ENCODE measurements around the gene TMEM147. TPM values are rescaled to one million over a fixed set of nuclear protein-coding genes. Genes with fewer than 3 reads are reported as not detected.
A peak's percentile ranks its signal among the peaks of the same experiment; 100 is the strongest.

TMEM147 gene
- total and polyA plus RNA-seq, 2 experiments from 2014 or later, result 129 to 214 TPM

DNA sequence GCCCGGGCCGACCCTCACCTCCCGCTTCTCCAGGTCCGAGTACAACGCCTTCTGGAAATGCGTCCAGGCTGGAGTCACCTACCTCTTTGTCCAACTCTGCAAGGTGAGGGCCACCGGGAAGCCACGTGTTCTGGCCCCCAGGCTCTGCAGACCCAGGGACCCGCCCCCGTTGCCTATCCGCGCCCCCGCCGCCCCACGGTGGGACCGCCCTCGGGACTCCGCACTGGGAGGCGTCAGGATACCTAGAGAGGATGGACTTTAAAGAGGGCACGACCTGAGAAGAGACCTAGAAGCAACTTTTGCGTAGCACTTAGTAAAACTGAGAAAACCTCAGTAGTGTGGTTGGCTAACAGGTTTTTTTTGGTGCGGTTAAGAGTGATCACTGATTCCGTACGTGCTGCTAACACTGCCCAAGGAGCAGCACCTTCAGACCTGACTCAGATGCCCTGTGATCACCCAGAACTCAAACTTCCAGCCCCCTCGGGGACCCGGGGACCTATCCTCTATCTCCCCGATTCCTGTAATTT, 492 bp downstream of the TMEM147 start:
- in situ Hi-C loops (cut with MboI), result no loop called here
- Histone ChIP-seq H3K4me3 (peak overlapping the region; percentile 90), H3K27ac (peak overlapping the region; percentile 46), H3K9me2 (ENCODE audit: insufficient read depth) (no peaks in the 10 kb centered on the region), H3K9ac (peak overlapping the region; percentile 94), H3K36me3 (ENCODE audit: low read depth) (no peaks in the 10 kb centered on the region), H2AFZ (peak overlapping the region; percentile 94), H3K9me3 (ENCODE audit: low read depth) (no peaks in the 10 kb centered on the region), H3K27me3 (replicated peaks; ENCODE audit: insufficient read depth) (no peaks in the 10 kb centered on the region), H4K20me1 (ENCODE audit: insufficient read depth) (no peaks in the 10 kb centered on the region), H3K79me2 (ENCODE audit: insufficient read depth) (peaks cover 29% of the 10 kb centered on the region), H3K4me2 (ENCODE audit: unreplicated experiment) (peak overlapping the region; percentile 93), H3K4me1 (ENCODE audit: insufficient read depth) (no peaks in the 10 kb centered on the region), H3F3A (ENCODE audit: insufficient read depth) (no peaks in the 10 kb centered on the region)
- peak; percentile 64 for DNase-seq
- no peak for TF ChIP-seq EZH2 (IDR thresholded peaks at IDR 0.05; ENCODE audit: insufficient read depth, poor library complexity, severe bottlenecking)
- TF ChIP-seq EZH2phosphoT487 (IDR thresholded peaks at IDR 0.05; ENCODE audit: insufficient read depth, low read depth), result no peak
- 4 to 7% methylated on average over 16 to 27 of the region's 27 CpGs for WGBS, 2 experiments (ENCODE audit: low coverage in 1 of 2, low lambda C conversion rate in 2 of 2, missing lambda C conversion rate in 2 of 2)

DNA sequence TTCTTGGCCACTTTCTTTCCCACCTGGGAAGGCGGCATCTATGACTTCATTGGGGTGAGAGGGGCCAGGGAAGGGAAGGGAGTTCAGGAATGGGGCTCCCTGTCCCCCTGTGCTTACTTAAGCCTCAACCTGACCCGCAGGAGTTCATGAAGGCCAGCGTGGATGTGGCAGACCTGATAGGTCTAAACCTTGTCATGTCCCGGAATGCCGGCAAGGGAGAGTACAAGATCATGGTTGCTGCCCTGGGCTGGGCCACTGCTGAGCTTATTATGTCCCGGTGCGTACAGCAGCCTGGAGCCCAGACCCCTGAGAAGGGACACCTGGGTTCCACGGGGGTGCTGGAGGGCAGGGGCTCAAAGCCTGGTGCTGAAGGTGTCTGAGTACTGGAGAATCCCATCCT, 1.1 kb downstream of the TMEM147 start:
- no peaks in the 10 kb centered on the region for H3K4me1 ChIP-seq (ENCODE audit: insufficient read depth)
- in situ Hi-C loops (cut with MboI), result no loop called here
- no peaks in the 10 kb centered on the region for H4K20me1 ChIP-seq (ENCODE audit: insufficient read depth)
- H3K36me3 ChIP-seq (ENCODE audit: low read depth), result no peaks in the 10 kb centered on the region
- no peak for TF ChIP-seq EZH2phosphoT487 (IDR thresholded peaks at IDR 0.05; ENCODE audit: insufficient read depth, low read depth)
- TF ChIP-seq EZH2 (IDR thresholded peaks at IDR 0.05; ENCODE audit: insufficient read depth, poor library complexity, severe bottlenecking), result no peak
- 89 to 90% methylated on average over 8 of the region's 8 CpGs for WGBS, 2 experiments (ENCODE audit: low coverage in 1 of 2, low lambda C conversion rate in 2 of 2, missing lambda C conversion rate in 2 of 2)
- peaks cover 29% of the 10 kb centered on the region for H3K79me2 ChIP-seq (ENCODE audit: insufficient read depth)
- no peaks in the 10 kb centered on the region for H3K9me3 ChIP-seq (ENCODE audit: low read depth)
- no peaks in the 10 kb centered on the region for H3F3A ChIP-seq (ENCODE audit: insufficient read depth)
- peak overlapping the region; percentile 94 for H3K9ac ChIP-seq
- no peaks in the 10 kb centered on the region for H3K27me3 ChIP-seq (replicated peaks; ENCODE audit: insufficient read depth)
- H2AFZ ChIP-seq, result no peak overlapping the region
- no peak overlapping the region for H3K27ac ChIP-seq
- no peaks in the 10 kb centered on the region for H3K9me2 ChIP-seq (ENCODE audit: insufficient read depth)
- no peak for DNase-seq
- H3K4me2 ChIP-seq (ENCODE audit: unreplicated experiment), result peak overlapping the region; percentile 93
- peak overlapping the region; percentile 90 for H3K4me3 ChIP-seq

DNA sequence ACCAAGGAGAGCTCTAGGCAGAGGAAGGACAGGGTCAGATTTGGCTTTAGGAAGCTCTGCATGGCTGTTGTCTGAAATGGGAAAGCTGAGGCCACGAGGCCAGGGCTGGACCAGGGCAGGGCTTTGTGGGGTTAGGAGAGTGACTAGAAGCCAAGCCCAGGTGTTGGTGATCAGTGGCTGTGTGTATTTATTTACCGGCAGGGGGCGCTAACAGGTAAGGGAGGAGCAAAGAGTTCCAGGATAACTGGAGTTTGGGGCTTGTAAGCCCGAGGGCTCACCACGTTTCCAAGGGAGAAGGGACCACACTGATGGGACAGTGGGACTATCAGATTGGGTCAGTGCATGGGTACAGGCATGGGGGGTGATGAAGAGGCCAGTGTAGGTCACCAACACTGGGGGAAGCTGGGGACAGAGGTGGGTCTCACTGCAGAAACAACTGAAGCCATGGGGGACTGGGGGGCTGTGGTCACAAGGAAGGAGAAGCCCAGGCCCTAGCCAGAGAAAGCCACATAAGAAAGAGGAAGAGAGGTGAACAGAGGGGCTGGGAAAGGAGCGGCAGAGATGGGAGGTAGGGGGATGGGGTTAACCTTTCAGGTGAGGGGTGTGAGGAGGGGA, 3.9 kb downstream of the TMEM147 start:
- no peaks in the 10 kb centered on the region for H3K9me3 ChIP-seq (ENCODE audit: low read depth)
- in situ Hi-C loops (cut with MboI), result no loop called here

DNA sequence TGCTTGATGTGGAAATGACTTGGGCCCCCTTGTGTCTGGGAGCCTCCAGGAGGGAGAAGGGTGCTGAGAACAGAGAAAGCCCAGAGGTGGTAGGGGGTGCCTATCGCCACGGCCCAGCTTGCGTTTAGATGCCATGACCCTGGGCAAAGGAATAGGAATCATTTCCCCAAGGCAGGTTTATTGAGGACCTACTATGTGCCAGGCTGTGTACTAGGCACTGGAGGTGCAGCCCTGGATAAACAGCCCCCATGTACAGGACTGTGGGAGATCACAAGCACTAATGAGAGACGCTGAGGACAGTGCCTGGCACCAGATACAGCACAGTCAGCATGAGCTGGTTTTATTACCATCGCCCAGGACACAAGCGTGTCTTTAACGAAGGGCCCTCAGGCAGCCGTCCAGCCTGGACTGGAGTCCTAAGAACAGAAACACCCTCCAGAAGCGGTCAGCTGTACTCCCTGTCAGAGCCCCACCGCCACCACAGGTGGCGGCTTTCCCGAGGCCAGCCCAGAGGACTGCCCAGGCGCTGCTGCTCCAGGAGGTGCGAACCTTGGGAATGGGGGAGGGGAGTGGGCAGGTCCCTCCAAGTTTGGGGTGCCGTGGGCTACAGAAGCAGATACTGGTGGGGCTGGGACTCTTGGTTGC, 4.6 kb downstream of the TMEM147 start:
- Histone ChIP-seq H3K4me3 (no peak overlapping the region), H3K27ac (no peak overlapping the region), H4K20me1 (ENCODE audit: insufficient read depth) (no peaks in the 10 kb centered on the region), H3K4me1 (ENCODE audit: insufficient read depth) (no peaks in the 10 kb centered on the region), H3K79me2 (ENCODE audit: insufficient read depth) (peaks cover 17% of the 10 kb centered on the region), H3K4me2 (ENCODE audit: unreplicated experiment) (no peak overlapping the region), H3K9ac (no peak overlapping the region), H3K9me3 (ENCODE audit: low read depth) (no peaks in the 10 kb centered on the region), H2AFZ (no peak overlapping the region), H3K9me2 (ENCODE audit: insufficient read depth) (no peaks in the 10 kb centered on the region), H3K36me3 (ENCODE audit: low read depth) (no peaks in the 10 kb centered on the region), H3K27me3 (replicated peaks; ENCODE audit: insufficient read depth) (no peaks in the 10 kb centered on the region), H3F3A (ENCODE audit: insufficient read depth) (no peaks in the 10 kb centered on the region)
- TF ChIP-seq EZH2 (IDR thresholded peaks at IDR 0.05; ENCODE audit: insufficient read depth, poor library complexity, severe bottlenecking), result no peak
- TF ChIP-seq EZH2phosphoT487 (IDR thresholded peaks at IDR 0.05; ENCODE audit: insufficient read depth, low read depth), result no peak
- 80 to 86% methylated on average over 14 to 15 of the region's 15 CpGs for WGBS, 2 experiments (ENCODE audit: low coverage in 1 of 2, low lambda C conversion rate in 2 of 2, missing lambda C conversion rate in 2 of 2)
- in situ Hi-C loops (cut with MboI), result no loop called here
- no peak for DNase-seq

More for the DNA sequence above, 3.9 kb downstream of the TMEM147 start:
- H3K4me3 ChIP-seq, result no peak overlapping the region
- no peak overlapping the region for H3K9ac ChIP-seq
- H3K79me2 ChIP-seq (ENCODE audit: insufficient read depth), result peaks cover 25% of the 10 kb centered on the region
- WGBS, 2 experiments (ENCODE audit: low coverage in 1 of 2, low lambda C conversion rate in 2 of 2, missing lambda C conversion rate in 2 of 2), result 19 to 21% methylated on average over 6 of the region's 6 CpGs
- H3F3A ChIP-seq (ENCODE audit: insufficient read depth), result no peaks in the 10 kb centered on the region
- H4K20me1 ChIP-seq (ENCODE audit: insufficient read depth), result no peaks in the 10 kb centered on the region
- no peak overlapping the region for H2AFZ ChIP-seq
- no peaks in the 10 kb centered on the region for H3K9me2 ChIP-seq (ENCODE audit: insufficient read depth)
- H3K4me2 ChIP-seq (ENCODE audit: unreplicated experiment), result no peak overlapping the region
- TF ChIP-seq EZH2phosphoT487 (IDR thresholded peaks at IDR 0.05; ENCODE audit: insufficient read depth, low read depth) (no peak), EZH2 (IDR thresholded peaks at IDR 0.05; ENCODE audit: insufficient read depth, poor library complexity, severe bottlenecking) (no peak)
- no peak overlapping the region for H3K27ac ChIP-seq
- H3K4me1 ChIP-seq (ENCODE audit: insufficient read depth), result no peaks in the 10 kb centered on the region
- no peaks in the 10 kb centered on the region for H3K27me3 ChIP-seq (replicated peaks; ENCODE audit: insufficient read depth)
- H3K36me3 ChIP-seq (ENCODE audit: low read depth), result no peaks in the 10 kb centered on the region
- DNase-seq, result peak; percentile 84
